K562 (cell line): ENCODE measurements around the gene CFAP69. TPM values are rescaled to one million over a fixed set of nuclear protein-coding genes. Genes with fewer than 3 reads are reported as not detected.

Experiments used
- ATAC-seq: fragments of 200-7000 bp; cut with Tn5 transposase; 3 replicates; pipeline ENCODE4 v1.9.1; 2020; ENCODE audit warnings: moderate library complexity
- BruUV-seq: library from RNA; stranded (reverse); fragments of 400-500 nt; replicated peaks from 2 replicates; lab custom pipeline; 2021; lab: Mats Ljungman, UMichigan
- CTCF ChIA-PET: fragments of 300-600 bp; formaldehyde crosslinking; extraction: SDS; loops from one replicate; lab custom pipeline; 2021; ENCODE audit warnings: low intra/inter-chr PET ratio; lab: Yijun Ruan, JAX
- POLR2A ChIA-PET: fragments of 300-600, 350-650 bp; sonication (Branson Sonifier 250); formaldehyde crosslinking; extraction: SDS; loops from one replicate; lab custom pipeline; 2021; ENCODE audit warnings: antibody characterized with exemption, inconsistent platforms; lab: Yijun Ruan, JAX
- DNase-seq, 4 experiments: peaks; one replicate each; pipeline versions ENCODE4 v3.0.0 to v3.0.0-alpha.2; 2011 to 2018; ENCODE audit warnings: low spot score in 3 of 4, mixed read lengths in 3 of 4; ENCODE audit errors: extremely low read depth in 1 of 4
- FAIRE-seq: peaks from 2 replicates; lab custom pipeline; 2011; peaks lifted over from hg19 to GRCh38; lab: Jason Lieb, UNC
- H2AFZ ChIP-seq: 2 replicates; pipeline ENCODE4 v1.6.0; 2011; ENCODE audit warnings: low read depth, low read length, control low read depth, inconsistent platforms
- H3K27ac ChIP-seq: fragments of 200-600 bp; 3 replicates; pipeline ENCODE4 v1.8.0; 2011; ENCODE audit warnings: low read depth, mild to moderate bottlenecking, control low read depth, inconsistent platforms, low read length, moderate library complexity, mixed read lengths; ENCODE audit errors: extremely low read depth
- H3K27me3 ChIP-seq, 2 experiments: fragments of 300-600 bp in 1 of 2; 2 replicates in 1 of 2; 3 replicates in 1 of 2; pipeline versions ENCODE4 v1.6.0 to v1.8.0; 2011; ENCODE audit warnings: inconsistent platforms in 2 of 2, low read length in 2 of 2, mild to moderate bottlenecking in 1 of 2, mixed read lengths in 1 of 2, moderate library complexity in 1 of 2; ENCODE audit not compliant: control insufficient read depth in 2 of 2, insufficient read depth in 2 of 2
- H3K36me3 ChIP-seq: fragments of 300-600 bp; 3 replicates; pipeline ENCODE4 v1.8.0; 2011; ENCODE audit warnings: mild to moderate bottlenecking, low read length, inconsistent platforms; ENCODE audit not compliant: control insufficient read depth, insufficient read depth
- H3K4me1 ChIP-seq, 2 experiments: fragments of 200-600 bp in 1 of 2; replicated peaks in 1 of 2; 2 replicates in 1 of 2; 3 replicates in 1 of 2; pipeline versions ENCODE4 v1.5.1 to v1.8.0; 2011; ENCODE audit warnings: inconsistent platforms in 2 of 2, low read length in 2 of 2, mild to moderate bottlenecking in 1 of 2, mixed read lengths in 1 of 2, moderate library complexity in 1 of 2; ENCODE audit not compliant: control insufficient read depth in 2 of 2, insufficient read depth in 2 of 2
- H3K4me2 ChIP-seq: 2 replicates; pipeline ENCODE4 v1.6.1; 2011; ENCODE audit warnings: low read length, control low read depth, inconsistent platforms, mixed read lengths; ENCODE audit not compliant: insufficient read depth
- H3K4me3 ChIP-seq: fragments of 200-600 bp; sonication (generic), shearing (Covaris generic); 2 replicates; pipeline ENCODE4 v1.5.1; 2016; ENCODE audit warnings: control low read depth, inconsistent platforms
- H3K79me2 ChIP-seq: fragments of 200-600 bp; 3 replicates; pipeline ENCODE4 v1.8.0; 2011; ENCODE audit warnings: low read length, inconsistent platforms; ENCODE audit not compliant: control insufficient read depth, insufficient read depth
- H3K9ac ChIP-seq, 2 experiments: 2 replicates each; pipeline versions ENCODE4 v1.6.0 to v1.6.1; 2011; ENCODE audit warnings: low read depth in 2 of 2, low read length in 2 of 2, control low read depth in 1 of 2, inconsistent platforms in 1 of 2, mild to moderate bottlenecking in 1 of 2, mixed read lengths in 1 of 2; ENCODE audit not compliant: insufficient read depth in 1 of 2
- H3K9me1 ChIP-seq: one replicate; pipeline ENCODE4 v1.6.0; 2011; ENCODE audit warnings: inconsistent platforms, mild to moderate bottlenecking, low read length, moderate library complexity; ENCODE audit not compliant: control insufficient read depth, insufficient read depth
- H3K9me3 ChIP-seq: replicated peaks from 2 replicates; pipeline ENCODE4 v1.5.1; 2011; ENCODE audit warnings: low read depth, low read length, inconsistent platforms; ENCODE audit not compliant: control insufficient read depth, insufficient read depth
- H4K20me1 ChIP-seq: replicated peaks from 2 replicates; pipeline ENCODE4 v1.6.1; 2011; ENCODE audit warnings: low read length, inconsistent platforms, mixed read lengths; ENCODE audit not compliant: control insufficient read depth, insufficient read depth
- ADNP ChIP-seq: fragments of 200-800 bp; sonication (Bioruptor generic); IDR thresholded peaks from 2 replicates; pipeline ENCODE4 v1.6.1; 2016; ENCODE audit warnings: missing genetic modification characterization, missing compliant biosample characterization
- BCOR ChIP-seq: fragments of 450-650 bp; IDR thresholded peaks from 2 replicates; pipeline ENCODE4 v1.6.1; 2016
- CHD4 ChIP-seq: fragments of 200-600 bp; sonication (generic); IDR thresholded peaks from 3 replicates; pipeline ENCODE4 v1.6.1; 2012; ENCODE audit warnings: low read depth, mild to moderate bottlenecking, mixed read lengths, low read length, inconsistent platforms; ENCODE audit not compliant: insufficient read depth, insufficient replicate concordance, poor library complexity, severe bottlenecking
- KDM1A ChIP-seq, 2 experiments: fragments of 450-650 bp; IDR thresholded peaks; 2 replicates each; pipeline ENCODE4 v1.6.1; 2016; ENCODE audit warnings: mild to moderate bottlenecking in 2 of 2
- KDM5B ChIP-seq: fragments of 200-600 bp; sonication (generic); IDR thresholded peaks from 2 replicates; pipeline ENCODE4 v1.6.1; 2012; ENCODE audit warnings: low read depth, mild to moderate bottlenecking, moderate library complexity, low read length, control low read depth, inconsistent platforms; ENCODE audit not compliant: insufficient replicate concordance
- RBM15 ChIP-seq: fragments of 200-400 bp; formaldehyde crosslinking; IDR thresholded peaks from 2 replicates; pipeline ENCODE4 v1.6.1; 2018; ENCODE audit warnings: mild to moderate bottlenecking, low read length, moderate library complexity; ENCODE audit not compliant: insufficient read depth
- RBM25 ChIP-seq: fragments of 200-400 bp; formaldehyde crosslinking; IDR thresholded peaks from 2 replicates; pipeline ENCODE4 v1.6.1; 2018; ENCODE audit warnings: low read length, low read depth, moderate library complexity; ENCODE audit not compliant: severe bottlenecking
- TAF1 ChIP-seq: IDR thresholded peaks from 2 replicates; pipeline ENCODE4 v1.6.1; 2011; ENCODE audit warnings: mild to moderate bottlenecking, low read length, moderate library complexity; ENCODE audit not compliant: insufficient read depth, control insufficient read depth, severe bottlenecking; ENCODE audit errors: extremely low read depth
- WGBS: fragments of 100-300 bp; shearing (Covaris generic); methylation state at CpG from one replicate; pipeline ENCODE4 v1.1.6; 2016; ENCODE audit warnings: low coverage, mixed read lengths; ENCODE audit not compliant: insufficient coverage; ENCODE audit errors: missing lambda C conversion rate; 5-methylcytosine and 5-hydroxymethylcytosine counted together
- in situ Hi-C: fragments of 300-500 bp; cut with MboI; formaldehyde crosslinking; loops from 4 replicates; pipeline ENCODE4 v1.15.0; 2018; ENCODE audit warnings: inconsistent platforms, mixed read lengths
- intact Hi-C: fragments of 100-400 bp; cut with micrococcal nuclease; formaldehyde crosslinking; loops from 2 replicates; pipeline ENCODE4 v1.14.2; 2022
- polyA plus RNA-seq, 8 experiments: library from polyadenylated mRNA; depleted of rRNA in 4 of 8; stranded (reverse) in 5 of 8; unstranded in 3 of 8; fragments of >200 nt; fragmentation: Nextera tagmentation in 2 of 8; fragmentation: Illumina TruSeq in 1 of 8; extraction: Ambion mirVana in 2 of 8; extraction: Trizol in 1 of 8; gene quantifications; 2 replicates each; pipeline versions ENCODE4 v1.2.1 to v1.2.3, GENCODE V29; 2011 to 2014; ENCODE audit warnings: inconsistent platforms in 1 of 8, missing spikeins in 1 of 8
- total RNA-seq, 7 experiments: library from RNA; depleted of rRNA in 6 of 7; stranded (reverse); fragments of >200 nt in 6 of 7; fragmentation: Illumina TruSeq in 2 of 7; extraction: Trizol in 2 of 7; gene quantifications; 2 replicates each; pipeline versions ENCODE4 v1.2.1 to v1.2.3, GENCODE V29; 2011 to 2021; ENCODE audit warnings: low replicate concordance in 1 of 7

CFAP69 gene
- total and polyA plus RNA-seq, 9 of the 15 experiments (the other 6 are each of a cell fraction or from before 2014, with no cell fraction given) = 0.24 to 5.1 (median 1.7) TPM

GRCh38 chr7:90243556-90243955 lies 1.4 kb upstream of the CFAP69 start:
- intact Hi-C loops = no loop called here
- no TSS peak for BruUV-seq
- Histone ChIP-seq H4K20me1 (no peaks in the 10 kb centered on the region), H3K36me3 (no peaks in the 10 kb centered on the region), H3K9me1 (no peaks in the 10 kb centered on the region), H3K79me2 (no peaks in the 10 kb centered on the region), H3K27ac (no peak overlapping the region), H3K4me1 (peaks cover 9 to 10% of the 10 kb centered on the region in 2 experiments; a peak in 3 of 5 replicates), H3K27me3 (no peaks in the 10 kb centered on the region), H3K9me3 (no peaks in the 10 kb centered on the region), H3K4me3 (no peak overlapping the region), H3K9ac (no peak overlapping the region)
- ATAC-seq (no peak), DNase-seq (no peak)
- ChIA-PET CTCF (no interaction called here), POLR2A (interaction anchor here (1.2 to 1.7 kb wide), 2 partner anchors 17 to 34 kb away, joined by 3 to 5 read pairs; no protein-coding TSS in a partner anchor)
- in situ Hi-C loops = no loop called here
- 17% methylated on average over 1 of the region's 1 CpG for WGBS
- no peak for TF ChIP-seq KDM5B
- TF ChIP-seq, all 486 proteins: peak for 0
- Histone ChIP-seq H3K4me2 (no peak overlapping the region), H2AFZ (peak overlapping the region; percentile 95)
- FAIRE-seq = no peak

DNA sequence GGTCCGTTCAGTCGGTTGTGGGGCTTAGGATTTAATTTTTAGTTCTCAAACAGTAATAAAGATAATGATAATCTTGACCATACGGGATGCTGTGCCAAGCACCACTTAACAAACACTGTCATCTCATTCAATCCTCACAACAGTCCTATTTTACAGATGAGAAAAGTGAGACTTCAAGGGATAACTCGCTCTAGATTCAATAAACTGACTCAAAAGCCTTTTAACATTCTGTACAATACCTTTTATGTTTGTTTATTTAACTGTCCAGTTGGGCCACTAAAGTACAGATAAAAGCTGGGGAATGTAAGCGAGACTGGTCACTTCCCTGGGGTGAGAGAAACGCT lies 437 bp upstream of the CFAP69 start:
- peak overlapping the region; percentile 95 for H2AFZ ChIP-seq
- no peaks in the 10 kb centered on the region for H3K9me3 ChIP-seq
- peak overlapping the region; percentile 90 for H3K4me2 ChIP-seq
- H4K20me1 ChIP-seq = no peaks in the 10 kb centered on the region
- H3K36me3 ChIP-seq = no peaks in the 10 kb centered on the region
- no peaks in the 10 kb centered on the region for H3K9me1 ChIP-seq
- ChIA-PET CTCF (no interaction called here), POLR2A (interaction anchor here (1.2 to 1.7 kb wide), 2 partner anchors 16 to 33 kb away, joined by 3 to 5 read pairs; no protein-coding TSS in a partner anchor)
- no peaks in the 10 kb centered on the region for H3K79me2 ChIP-seq
- in situ Hi-C loops = no loop called here
- TSS peak; percentile 80 for BruUV-seq
- peak overlapping the region; percentile 67 for H3K4me3 ChIP-seq
- intact Hi-C loops = no loop called here
- WGBS = 28% methylated on average over 6 of the region's 6 CpGs
- no peak for DNase-seq
- peaks cover 4 to 9% of the 10 kb centered on the region in 2 experiments; a peak in 3 of 5 replicates for H3K4me1 ChIP-seq
- 0 out of 2 replicates have a peak, but pooled peaks have one; percentile 46 for TF ChIP-seq BCOR
- peak; percentile 31 for TF ChIP-seq CHD4
- no peak for TF ChIP-seq TAF1
- peak; percentile 82 for TF ChIP-seq RBM25
- no peak for TF ChIP-seq RBM15
- 0 out of 2 replicates have a peak, but pooled peaks have one; percentile 36 for TF ChIP-seq ADNP (tag)
- peak in 1 of 2 experiments; percentile 58; a peak in 3 of 4 replicates for TF ChIP-seq KDM1A (IDR thresholded peaks at IDR 0.05)
- no peak overlapping the region for H3K27ac ChIP-seq
- FAIRE-seq = no peak
- H3K9ac ChIP-seq = peak overlapping the region; percentile 60 to 93; a peak in 3 of 4 replicates
- H3K27me3 ChIP-seq = no peaks in the 10 kb centered on the region
- no peak; the same call in 2 of the 3 replicates for ATAC-seq
